OCI-LY7 (cell line): ENCODE measurements around the gene PCDHGA1.

Experiments
- EZH2phosphoT487 ChIP-seq: fragments of 200-600 bp; sonication (generic); IDR thresholded peaks from 2 replicates; pipeline ENCODE4 v1.6.1; 2018; ENCODE audit warnings: low read depth, borderline replicate concordance, mild to moderate bottlenecking, mixed run types, antibody characterized with exemption, low read length, moderate library complexity, mixed read lengths
- TF ChIP-seq, protein P1 (sequence below): fragments of 200-600 bp; sonication (generic); conservative IDR thresholded peaks from 2 replicates; pipeline ENCODE4 v1.5.1; 2014; ENCODE audit warnings: mild to moderate bottlenecking, antibody characterized with exemption, low read length, moderate library complexity, mixed read lengths

DNA sequence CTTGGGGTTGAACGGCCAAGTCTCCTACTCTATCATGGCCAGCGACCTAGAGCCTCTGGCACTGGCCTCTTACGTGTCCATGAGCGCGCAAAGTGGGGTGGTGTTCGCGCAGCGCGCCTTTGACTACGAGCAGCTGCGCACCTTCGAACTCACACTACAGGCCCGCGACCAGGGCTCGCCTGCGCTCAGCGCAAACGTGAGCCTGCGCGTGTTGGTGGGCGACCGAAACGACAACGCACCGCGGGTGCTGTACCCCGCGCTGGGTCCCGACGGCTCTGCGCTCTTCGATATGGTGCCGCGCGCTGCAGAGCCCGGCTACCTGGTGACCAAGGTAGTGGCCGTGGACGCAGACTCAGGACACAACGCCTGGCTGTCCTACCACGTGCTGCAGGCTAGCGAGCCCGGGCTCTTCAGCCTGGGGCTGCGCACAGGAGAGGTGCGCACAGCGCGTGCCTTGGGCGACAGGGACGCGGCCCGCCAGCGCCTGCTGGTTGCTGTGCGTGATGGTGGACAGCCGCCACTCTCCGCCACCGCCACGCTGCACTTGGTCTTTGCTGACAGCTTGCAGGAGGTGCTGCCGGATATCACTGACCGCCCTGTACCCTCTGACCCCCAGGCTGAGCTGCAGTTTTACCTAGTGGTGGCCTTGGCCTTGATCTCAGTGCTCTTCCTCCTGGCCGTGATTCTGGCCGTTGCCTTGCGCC is 69.4 kb downstream of the PCDHGA1 start:
- TF ChIP-seq, protein P1, sequence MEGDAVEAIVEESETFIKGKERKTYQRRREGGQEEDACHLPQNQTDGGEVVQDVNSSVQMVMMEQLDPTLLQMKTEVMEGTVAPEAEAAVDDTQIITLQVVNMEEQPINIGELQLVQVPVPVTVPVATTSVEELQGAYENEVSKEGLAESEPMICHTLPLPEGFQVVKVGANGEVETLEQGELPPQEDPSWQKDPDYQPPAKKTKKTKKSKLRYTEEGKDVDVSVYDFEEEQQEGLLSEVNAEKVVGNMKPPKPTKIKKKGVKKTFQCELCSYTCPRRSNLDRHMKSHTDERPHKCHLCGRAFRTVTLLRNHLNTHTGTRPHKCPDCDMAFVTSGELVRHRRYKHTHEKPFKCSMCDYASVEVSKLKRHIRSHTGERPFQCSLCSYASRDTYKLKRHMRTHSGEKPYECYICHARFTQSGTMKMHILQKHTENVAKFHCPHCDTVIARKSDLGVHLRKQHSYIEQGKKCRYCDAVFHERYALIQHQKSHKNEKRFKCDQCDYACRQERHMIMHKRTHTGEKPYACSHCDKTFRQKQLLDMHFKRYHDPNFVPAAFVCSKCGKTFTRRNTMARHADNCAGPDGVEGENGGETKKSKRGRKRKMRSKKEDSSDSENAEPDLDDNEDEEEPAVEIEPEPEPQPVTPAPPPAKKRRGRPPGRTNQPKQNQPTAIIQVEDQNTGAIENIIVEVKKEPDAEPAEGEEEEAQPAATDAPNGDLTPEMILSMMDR: no peak
- no peak for TF ChIP-seq EZH2phosphoT487
